ENCODE data around the gene RBMS1.

RBMS1 gene

DNA sequence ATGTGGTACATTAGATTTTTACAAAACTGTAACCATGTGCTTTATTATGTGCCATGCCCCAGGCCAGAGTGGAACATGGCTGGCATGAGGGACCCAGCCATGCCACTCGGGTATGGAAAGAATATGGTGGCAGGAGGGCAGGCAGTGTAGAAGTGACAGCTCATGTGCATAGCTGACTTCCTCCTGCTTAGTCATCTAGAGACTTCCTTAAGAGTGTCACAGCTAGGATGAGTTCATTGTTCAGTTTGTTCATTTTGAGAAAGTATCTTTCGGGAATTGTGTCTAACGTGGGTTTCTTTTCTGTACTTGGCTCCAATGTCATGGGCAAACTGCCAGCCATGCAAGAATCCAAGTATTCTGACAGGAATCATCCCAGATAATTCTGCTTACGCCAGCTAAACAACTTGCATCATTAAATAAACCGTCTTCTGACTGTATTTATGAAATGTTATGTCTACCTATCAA lies 199.2 kb downstream of the RBMS1 start:
- DNase-seq = no peak

DNA sequence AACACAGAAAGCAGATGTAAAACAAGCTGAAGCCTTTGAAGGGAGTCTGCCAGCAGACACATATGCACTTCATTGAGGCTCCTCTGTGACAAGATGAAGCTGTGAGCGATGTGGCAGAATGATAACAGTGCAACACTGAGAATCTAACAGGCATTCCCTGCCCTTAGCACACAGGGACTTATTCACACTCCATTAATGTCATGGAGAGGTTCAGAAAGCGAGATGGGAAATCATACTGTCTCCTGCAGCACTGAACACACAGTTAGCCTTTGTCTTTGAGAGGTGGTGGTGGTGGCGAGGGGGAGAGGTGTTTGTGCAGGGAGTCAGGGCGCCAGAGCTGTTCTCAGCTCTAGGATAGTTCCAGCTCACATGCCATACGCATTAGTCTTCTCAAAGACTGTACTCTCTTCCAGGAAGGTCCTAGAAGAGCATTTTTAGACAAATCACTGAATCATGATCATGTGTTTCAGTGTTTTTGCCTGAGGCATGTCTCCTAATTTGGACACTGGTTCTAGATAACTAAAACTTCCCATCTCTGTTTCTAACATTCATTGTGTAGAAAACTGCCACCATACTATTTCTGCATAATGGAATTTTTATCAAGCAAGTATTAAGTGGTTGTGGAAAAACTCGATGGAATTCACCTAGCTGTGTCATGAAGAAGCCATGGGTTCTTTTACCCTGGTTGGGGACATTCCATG lies 200.1 kb downstream of the RBMS1 start:
- no peak for DNase-seq

DNA sequence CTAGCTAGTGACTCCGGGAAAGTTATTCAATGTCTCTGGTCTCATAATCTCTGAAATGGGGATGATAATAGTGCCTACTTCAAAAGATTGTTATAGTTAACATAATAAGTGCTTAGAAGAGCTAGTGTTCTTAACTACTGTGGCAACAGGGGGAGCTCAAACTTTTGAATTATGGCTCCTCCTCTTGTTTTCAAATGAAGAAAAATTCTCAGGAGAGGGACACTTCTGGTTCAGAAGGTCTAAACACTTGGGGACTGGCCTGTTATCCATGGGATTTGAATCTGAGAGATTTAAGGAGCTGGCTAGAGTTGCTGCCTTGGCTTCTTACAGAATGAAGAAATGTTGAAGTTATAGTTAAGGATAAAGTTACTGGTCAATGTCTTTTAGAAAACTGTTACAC lies 201.4 kb downstream of the RBMS1 start:
- DNase-seq = no peak

DNA sequence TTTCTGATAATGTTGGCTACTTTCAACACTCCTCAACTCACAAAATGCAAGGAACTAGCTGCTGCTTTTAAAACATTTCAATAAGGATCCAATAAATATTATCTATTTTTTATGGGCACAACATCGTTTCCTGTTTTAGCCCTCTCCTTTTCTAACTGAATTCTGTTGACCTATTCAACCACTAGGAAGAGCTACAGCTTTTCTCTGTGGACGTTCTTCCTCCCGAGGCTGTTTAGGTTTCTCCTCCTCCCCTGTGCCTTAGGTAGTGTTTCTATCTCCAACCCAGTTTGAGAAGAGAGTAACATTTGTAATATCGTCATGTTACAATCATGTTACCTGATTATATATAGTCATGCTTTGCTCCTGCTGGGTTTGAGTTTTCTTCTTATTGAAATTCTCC lies 202.2 kb downstream of the RBMS1 start:
- no peak for DNase-seq

DNA sequence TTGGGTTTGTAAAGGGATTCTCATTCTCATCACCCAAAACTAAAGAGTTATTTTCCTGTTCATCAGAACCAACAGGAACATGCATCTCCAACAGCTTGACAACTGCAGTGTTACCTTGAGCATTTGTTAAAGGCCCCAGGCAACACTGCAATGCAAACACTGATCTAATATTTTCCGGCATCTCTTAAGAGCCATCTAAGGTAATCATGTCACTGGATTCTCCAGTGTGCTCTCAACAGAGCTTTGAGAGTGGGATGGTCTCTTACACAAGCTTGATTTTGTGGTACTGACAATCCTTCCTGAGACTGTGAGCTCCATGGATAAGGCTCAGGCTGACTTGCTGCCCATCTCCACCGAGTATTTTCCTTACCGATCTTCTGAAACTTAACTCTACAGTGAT lies 203.0 kb downstream of the RBMS1 start:
- DNase-seq = no peak

DNA sequence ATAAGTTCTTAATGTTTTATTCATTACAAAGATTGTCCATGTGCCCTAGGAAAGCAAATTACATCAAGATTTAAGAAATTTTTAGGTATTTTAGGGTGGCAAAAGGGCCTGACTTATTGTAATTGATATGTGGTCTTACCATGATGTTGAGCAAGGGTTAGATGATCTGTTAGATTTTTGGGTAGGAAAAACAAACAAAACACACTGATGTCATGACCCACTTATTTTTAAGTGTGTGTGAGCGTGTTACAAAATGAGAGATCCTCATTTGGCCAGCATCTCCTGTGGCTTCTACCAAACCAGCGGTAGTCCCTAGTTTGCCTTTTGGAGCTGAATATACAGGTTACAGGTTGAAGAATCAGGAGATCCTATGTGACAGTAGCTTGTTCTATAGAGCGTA lies 203.8 kb downstream of the RBMS1 start:
- no peak for DNase-seq

DNA sequence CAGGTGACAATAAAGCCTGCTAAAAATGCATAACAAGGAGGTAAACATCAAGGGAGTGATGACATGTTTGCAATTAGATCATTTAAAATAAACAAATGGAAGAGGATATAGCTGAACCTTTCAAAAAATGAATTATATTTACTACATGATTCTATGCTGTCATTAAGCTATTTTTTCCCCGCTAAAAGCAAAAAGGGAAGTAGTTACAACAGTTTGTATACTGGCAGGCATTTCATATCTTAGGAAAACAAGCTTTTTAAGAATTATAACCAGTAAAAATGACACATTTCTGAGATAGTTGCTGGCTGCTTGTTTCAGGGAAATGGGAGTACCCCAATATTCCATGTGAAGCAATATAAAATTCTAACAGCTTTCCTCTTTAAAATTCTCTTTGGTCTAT lies 204.5 kb downstream of the RBMS1 start:
- DNase-seq = no peak

DNA sequence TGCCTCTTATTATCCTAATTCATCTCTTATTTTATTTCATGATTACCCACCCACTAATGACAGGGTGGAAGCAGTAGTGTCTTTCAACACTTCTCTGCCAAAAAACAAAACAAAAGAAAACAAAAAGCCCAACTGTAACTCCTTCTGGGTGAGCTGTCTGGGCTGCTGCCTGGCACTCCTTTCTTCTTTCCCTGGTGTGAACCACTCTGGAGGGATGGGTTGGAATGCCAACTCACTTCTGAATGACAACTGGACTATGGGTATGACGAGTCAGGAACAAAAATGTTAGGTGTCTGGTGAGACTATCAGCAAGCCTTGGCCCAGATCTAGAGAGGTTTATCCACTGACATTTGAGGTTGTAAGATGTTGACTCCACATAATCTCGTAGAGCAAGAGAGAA lies 205.3 kb downstream of the RBMS1 start:
- no peak for DNase-seq

DNA sequence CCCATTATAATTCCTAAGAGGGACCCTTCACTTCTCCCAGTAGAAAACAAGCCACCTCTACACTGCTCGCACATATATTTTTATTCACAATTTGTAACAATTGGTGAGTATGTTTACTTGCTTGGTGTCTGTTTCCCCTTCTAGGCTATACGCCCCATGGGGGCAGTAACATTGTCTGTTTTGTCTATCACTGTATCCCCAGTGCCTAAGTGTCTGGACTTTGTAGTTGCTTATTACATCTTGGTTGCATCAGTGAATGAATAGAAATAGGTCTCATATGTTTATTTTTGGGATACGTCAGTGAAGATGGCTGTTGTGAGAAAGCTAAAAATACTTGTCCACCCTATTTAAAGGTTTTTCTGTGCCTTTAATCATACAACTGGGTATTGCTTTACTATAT lies 206.1 kb downstream of the RBMS1 start:
- DNase-seq = no peak

DNA sequence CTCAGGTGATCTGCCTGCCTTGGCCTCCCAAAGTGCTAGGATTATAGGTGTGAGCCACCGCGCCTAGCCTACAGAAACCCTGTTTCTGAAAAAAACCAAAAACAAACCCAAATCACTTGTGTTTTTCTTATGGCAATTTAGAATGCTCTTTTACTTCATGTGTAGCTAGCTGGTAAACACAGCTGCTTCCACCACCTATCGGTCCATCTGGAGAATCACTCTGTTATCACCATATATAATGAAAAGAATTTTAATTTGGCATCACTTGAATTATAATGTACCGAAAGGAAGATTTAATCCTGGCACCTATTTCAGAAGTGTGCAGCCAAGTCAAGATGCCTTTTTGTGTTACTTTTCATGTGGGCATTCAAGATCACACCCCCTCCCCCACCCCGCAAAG lies 207.1 kb downstream of the RBMS1 start:
- no peak for DNase-seq

DNA sequence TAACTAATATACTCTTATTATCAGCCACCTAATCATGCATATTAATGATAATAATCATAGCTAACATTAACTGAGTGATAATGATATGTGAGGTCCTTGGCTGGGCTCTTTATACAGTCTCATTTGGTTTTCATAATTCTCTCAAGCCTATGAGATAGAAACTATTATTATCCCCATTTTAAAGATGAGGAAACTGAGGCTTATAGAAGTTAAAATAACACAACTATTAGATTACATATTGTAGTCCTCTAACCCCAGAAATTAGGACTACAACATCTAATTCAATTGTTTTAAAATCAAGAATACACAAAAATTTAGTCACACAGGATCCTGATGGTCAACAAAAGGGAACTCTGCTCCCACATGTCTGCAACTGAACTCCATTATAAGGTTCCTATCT lies 209.9 kb downstream of the RBMS1 start:
- DNase-seq = no peak

DNA sequence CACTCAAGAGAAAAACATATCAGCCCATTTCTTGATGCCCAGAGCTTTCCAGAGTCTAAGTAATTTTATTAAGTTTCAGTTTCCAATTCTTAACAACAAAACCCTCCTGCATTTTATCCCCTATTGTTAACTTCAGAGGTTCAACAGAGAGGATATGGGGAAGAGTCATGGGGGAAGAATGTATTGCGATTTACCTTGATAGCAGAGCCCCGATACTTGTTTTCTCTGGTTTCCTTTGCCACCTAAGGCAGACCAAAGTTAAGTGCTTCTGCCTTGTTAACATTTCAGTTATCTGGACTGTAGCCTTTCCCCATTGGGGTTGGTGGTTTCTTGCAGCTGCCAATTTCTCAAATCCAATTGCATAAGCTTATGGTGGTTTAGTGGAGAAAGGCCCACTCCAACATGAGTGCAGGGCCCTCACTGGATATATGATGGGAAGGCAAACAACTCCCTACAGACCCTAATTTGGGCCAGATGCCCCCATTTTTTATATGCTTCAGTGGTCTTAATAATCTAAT lies 211.5 kb downstream of the RBMS1 start:
- DNase-seq = no peak

DNA sequence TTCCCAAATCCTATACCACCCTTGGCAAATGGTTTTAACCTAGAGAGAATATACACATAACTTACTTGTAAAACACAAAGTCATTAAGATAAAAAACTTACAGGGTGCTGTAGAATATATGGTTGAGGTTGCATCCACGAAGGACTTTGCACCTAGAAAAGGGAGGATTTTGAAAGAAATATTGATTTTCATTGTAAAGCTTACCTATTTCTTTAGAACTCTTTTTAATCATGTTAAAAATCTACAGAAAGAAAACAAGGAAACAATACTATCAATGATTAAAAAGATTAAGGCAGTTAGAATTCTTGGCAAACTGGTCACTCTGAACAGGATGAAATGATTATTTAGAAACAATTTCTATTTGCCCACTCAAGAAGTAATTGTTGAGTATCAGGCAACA lies 212.4 kb downstream of the RBMS1 start:
- DNase-seq = no peak

DNA sequence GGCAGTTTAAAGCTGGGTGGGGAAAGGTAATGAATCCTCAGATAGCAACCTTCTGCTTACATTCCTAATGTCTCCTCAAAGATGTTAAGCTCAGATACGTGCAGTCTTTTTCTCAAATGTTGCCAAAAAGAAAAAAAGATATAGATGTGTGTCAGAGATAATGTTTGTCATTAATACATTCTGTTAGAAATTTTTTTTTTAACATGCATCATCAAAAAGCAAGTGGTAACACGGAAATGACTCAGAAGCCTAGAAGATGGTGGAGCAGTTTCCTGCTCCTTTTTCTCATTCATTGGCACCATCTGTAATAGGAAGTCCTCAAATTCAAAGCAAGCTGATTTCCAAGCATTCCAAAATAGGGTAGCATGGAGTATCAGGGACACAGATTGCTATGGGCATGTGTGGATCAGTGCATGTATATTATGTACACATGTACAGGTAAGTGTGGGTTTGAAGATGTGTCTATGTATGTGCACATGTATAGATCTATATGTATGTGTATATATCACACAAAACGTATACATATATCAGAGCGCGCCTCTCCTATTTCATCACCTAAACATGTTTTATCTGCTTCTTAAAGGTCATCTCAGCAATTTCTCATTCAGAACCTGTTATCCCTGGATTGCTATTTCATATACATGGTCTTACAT lies 213.7 kb downstream of the RBMS1 start:
- DNase-seq = no peak

DNA sequence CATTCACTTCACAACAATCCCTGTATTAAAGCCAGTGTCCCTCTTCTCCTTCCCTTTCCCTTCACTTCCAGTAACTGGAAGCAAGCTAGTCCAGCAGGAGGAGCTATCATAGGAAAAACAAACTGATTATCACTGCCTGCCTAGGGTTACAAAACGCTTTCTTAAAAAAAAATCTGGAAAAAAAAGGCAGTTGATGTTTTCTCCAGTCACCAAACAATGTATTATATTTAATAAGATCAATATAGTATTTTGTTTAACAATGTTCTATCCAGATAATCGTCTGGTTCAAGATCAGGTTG lies 214.8 kb downstream of the RBMS1 start:
- DNase-seq = no peak

DNA sequence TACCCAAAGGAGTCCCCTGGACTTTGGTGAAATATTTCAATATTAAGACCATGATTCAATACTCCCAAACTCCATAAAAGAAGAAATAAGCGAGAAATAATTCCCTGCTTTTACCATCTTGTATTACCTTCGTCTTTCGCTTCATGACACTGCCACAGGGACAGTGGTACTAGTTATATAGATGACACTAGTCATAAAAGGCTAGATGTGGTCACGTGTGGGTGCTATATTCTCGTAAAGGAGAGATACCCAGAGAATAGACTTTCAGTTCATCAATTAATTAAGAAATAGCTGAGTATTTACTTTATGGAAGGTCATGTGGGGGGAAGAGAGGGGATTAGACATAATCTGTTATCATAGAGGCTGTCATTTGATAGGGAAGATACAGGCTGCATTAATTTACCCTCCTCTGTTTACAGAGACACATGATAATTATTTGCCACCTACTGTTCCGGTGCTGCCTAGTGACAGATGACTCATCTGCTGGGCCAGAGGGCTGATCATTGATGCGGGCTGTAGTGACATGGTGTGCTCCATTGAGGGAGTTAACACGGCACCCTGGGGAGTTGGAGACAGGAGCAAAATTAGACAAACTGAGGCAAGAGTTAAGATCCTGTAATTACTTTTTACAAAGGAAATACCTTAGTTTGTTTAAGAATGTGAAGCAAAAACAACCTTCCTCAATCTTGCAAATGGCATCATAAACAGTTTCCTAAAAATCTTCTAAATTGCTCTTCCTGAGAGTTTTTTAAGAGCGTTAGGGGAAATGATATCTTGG lies 215.3 kb downstream of the RBMS1 start:
- no peak for DNase-seq

DNA sequence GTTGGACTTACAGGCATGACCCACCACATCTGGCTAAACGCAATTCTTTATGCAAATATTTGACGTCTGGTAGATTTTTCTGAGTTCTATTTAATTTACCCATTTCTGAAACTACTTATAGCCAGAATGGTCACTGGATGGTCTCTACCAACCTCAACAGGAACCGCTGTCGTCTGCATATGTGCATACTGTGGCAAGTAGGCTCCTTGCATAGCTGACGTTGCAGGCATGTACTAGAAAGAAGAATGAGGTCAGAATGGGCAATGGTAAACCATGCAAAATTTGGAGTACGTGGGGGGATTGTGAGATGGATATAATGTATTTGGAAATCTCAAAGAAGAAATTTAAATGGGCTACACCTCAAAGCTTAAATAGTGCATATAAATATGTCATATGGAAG lies 216.5 kb downstream of the RBMS1 start:
- no peak for DNase-seq

DNA sequence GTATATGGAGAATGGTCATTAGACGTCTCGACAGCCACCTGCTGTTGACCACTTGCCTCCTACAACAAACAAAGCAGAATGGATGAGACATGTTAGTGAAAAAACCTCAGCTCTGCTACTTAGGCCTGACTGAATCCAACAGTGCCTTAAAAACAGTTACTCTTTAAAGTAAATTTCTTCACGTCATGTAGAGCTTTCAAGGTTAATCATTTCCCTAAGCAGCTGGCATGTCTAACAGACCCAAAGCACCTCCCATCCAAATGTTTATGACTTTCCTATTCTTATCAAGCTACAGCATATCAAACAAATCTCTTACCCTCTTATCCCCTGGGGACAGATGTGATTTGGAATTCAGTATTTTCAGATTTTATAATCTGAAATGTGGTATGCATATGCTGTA lies 218.0 kb downstream of the RBMS1 start:
- DNase-seq = no peak

DNA sequence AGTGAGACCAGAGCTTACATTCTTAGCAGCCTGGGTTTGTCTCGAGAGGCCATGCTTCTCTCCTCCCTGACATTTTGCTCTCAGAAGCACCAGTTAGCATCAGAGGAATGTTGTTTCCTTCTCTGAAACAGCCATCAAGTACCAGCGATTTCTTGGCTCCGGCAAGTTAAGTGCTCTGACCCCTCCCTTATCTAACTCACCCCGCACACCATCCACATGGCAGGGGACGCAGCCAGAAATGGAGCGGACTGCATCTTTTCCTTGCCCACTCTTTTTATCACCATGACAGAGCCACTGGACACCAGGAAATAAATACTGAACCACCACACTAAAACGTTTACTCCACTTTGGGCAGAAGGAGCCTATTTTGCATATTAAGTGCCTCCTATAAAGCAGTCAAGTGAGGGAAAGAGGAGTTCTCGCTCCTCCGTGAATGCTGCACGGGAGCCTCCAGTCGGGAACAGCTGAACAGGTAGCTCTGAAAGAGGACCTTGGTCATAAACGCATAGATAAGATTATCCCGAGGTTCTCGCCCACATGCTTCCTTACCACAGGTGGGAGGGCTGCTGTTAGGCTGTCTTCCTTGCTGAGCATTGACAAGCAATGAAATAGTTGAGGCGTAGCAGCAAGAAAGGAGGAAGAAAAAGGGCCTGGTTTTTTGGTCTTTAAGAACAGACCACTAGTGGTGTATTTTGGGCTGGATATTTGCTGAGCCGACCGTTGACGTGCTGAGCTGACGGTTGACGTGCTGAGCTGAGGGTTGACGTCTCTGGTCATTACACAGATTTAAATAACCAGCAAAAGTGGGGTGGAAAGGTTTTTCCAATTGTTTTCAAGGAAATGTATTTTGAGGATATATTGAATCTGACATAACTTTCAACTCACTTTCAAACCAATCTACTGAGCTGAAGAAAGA lies 222.2 kb downstream of the RBMS1 start:
- DNase-seq = no peak

DNA sequence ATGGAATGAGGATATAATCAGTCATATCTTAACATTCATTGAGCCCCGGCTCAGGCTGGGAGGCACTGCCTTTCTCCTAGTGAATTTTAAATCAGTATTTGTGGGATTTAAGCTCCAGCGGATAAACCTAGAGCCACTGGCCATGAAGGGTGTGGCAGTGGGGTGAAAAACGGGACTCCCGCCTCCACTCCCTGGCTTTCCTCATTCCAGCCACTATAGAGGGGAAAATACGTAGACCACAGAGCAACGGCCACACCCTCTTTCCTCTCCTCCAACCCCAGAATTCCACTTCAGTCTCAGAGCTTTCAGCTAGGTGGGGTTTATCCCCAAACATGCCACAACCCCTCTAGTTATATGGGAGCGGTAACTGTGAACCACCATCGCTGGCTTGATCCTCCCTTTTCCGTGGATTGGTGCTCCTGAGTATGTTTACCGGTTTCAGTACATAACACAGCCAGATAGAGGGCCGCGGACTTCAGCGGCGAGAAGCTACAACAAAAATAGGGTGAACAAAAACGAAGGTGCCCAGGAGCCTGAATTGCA lies 223.0 kb downstream of the RBMS1 start:
- DNase-seq = no peak

DNA sequence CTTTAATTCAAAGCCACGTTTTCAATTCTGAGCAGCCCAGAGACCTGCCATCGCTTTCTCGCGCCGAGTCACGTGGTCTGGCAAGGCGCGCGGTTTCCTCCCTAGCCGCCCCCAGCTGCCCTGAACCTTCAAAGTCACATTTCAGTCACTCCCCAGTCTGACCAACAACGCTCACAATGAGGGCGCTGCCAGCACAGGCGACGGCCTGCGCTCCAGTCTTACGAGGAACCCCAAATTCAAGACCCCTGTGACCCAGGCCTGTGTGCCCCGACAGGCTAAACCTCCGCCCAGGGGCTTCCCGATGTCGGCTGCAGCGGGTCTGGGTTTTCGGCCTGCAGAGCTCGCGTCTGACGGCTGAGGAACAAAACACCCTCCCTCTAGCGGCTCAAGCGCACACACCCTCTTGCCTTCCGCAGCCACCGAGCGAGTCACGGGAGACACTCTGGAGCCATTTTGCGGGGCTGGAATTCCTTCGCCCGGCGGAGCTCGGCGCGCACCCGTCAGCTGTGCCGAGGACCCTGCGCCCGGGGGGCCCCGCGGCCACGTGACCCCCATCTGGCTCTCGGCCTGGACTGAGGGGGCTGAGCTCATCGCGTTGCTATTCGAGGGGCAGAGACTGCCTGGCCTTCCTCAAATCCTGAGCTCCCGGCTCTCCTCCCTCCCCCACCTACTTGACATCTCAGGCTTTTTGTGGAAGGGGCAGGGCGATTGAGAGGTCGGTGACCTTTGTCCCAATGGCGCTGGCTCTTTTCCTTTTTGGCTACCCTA lies 223.6 kb downstream of the RBMS1 start:
- peak; percentile 73 for DNase-seq

DNA sequence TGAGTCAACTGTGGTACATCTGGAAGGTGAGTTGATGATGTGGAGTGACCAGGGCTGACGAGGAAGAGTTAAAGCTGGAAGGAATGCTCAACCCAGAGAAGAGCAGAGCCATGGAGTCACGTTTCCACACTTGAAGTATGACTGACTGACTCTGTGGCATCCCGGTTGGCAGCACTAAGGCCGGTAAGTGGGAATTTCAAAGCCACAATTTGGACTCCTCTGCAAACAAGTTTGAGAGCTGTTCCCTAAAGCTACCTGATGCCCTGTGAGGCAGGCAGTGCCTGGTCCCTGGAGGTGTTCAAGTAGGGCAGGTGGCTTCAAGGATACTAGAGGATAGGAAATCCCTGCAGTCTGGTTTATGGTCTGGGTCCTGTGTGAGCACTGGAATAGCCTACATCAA lies 224.2 kb downstream of the RBMS1 start:
- DNase-seq = no peak

Measured in activated CD4-positive, CD25-positive, alpha-beta regulatory T cell treated with anti-CD3 and anti-CD28 coated beads, Interleukin-2, amount 50 U/mL, for 72 hours (primary cell).